Measurements from ENCODE around the gene CT47B1. TPM values are rescaled to one million over a fixed set of nuclear protein-coding genes. Genes with fewer than 3 reads are reported as not detected.
A peak's percentile ranks its signal among the peaks of the same experiment; 100 is the strongest.
"Not testable (repeated sequence)": the region's sequence is repeated elsewhere in the genome, so short reads cannot be mapped to it uniquely, and the experiment has no call there.

Gene CT47B1
- not detected for polyA plus RNA-seq (2013, experiment 1 of 2; ENCODE audit: insufficient read length)
- not detected for polyA plus RNA-seq (2013, experiment 2 of 2; ENCODE audit: insufficient read length)

GRCh38 chrX:120875766-120876165 is at the start of gene CT47B1:
CT47B1 (minus strand) TSS chrX:120875866; CDS start chrX:120875670, 196 bp downstream.
- not testable (repeated sequence) for DNase-seq

GRCh38 chrX:120874678-120875557 is 748 bp downstream of the CT47B1 start:
- no peak for DNase-seq

GRCh38 chrX:120857240-120857639 is 18.4 kb downstream of the CT47B1 start:
- DNase-seq = no peak

- DNase-seq = peak; percentile 81
Observed at GRCh38 chrX:120840827-120841226, 34.8 kb downstream of the CT47B1 start.

- DNase-seq = peak; percentile 53
Observed at GRCh38 chrX:120839491-120839890, 36.2 kb downstream of the CT47B1 start.

- not testable (repeated sequence) for DNase-seq
Observed at GRCh38 chrX:120827213-120827612, 48.5 kb downstream of the CT47B1 start.

GRCh38 chrX:120825146-120825545 is 50.5 kb downstream of the CT47B1 start:
- DNase-seq = no peak

- DNase-seq = peak; percentile 38
Observed at GRCh38 chrX:120824021-120824420, 51.6 kb downstream of the CT47B1 start.

- peak; percentile 71 for DNase-seq
Observed at GRCh38 chrX:120823556-120823955, 52.1 kb downstream of the CT47B1 start.
